Transverse colon (tissue), 3 donors: ENCODE results near the gene SLC23A1.
A peak's percentile ranks its signal among the peaks of the same experiment; 100 is the strongest.

ENCODE experiments used
- CTCF ChIP-seq, 5 experiments: fragments of 200-600 bp in 3 of 5; fragments of 450-650 bp in 2 of 5; sonication (generic) in 3 of 5; IDR thresholded peaks; 1 replicate in 2 of 5; 2 replicates in 3 of 5; pipeline ENCODE4 v1.5.1; 2016 to 2017; ENCODE audit warnings: antibody characterized with exemption in 5 of 5, inconsistent platforms in 3 of 5, mild to moderate bottlenecking in 2 of 5, moderate library complexity in 1 of 5
- POLR2A ChIP-seq: fragments of 450-650 bp; IDR thresholded peaks from one replicate; pipeline ENCODE4 v1.6.1; 2016; ENCODE audit warnings: antibody characterized with exemption, mild to moderate bottlenecking, moderate library complexity

GRCh38 chr5:139393497-139394122, 10.5 kb upstream of the SLC23A1 start:
- TF ChIP-seq POLR2A (peak; percentile 9), CTCF (IDR thresholded peaks at IDR 0.05) (no peak)
